Stimulated activated naive CD4-positive, alpha-beta T cell (primary cell): ENCODE measurements around the gene DNAAF5.
A peak's percentile ranks its signal among the peaks of the same experiment; 100 is the strongest.

Experiments used
- DNase-seq, 6 experiments: peaks; one replicate each; lab custom pipeline; 2025; lab: John Stamatoyannopoulos, UW

The DNAAF5 gene

DNA sequence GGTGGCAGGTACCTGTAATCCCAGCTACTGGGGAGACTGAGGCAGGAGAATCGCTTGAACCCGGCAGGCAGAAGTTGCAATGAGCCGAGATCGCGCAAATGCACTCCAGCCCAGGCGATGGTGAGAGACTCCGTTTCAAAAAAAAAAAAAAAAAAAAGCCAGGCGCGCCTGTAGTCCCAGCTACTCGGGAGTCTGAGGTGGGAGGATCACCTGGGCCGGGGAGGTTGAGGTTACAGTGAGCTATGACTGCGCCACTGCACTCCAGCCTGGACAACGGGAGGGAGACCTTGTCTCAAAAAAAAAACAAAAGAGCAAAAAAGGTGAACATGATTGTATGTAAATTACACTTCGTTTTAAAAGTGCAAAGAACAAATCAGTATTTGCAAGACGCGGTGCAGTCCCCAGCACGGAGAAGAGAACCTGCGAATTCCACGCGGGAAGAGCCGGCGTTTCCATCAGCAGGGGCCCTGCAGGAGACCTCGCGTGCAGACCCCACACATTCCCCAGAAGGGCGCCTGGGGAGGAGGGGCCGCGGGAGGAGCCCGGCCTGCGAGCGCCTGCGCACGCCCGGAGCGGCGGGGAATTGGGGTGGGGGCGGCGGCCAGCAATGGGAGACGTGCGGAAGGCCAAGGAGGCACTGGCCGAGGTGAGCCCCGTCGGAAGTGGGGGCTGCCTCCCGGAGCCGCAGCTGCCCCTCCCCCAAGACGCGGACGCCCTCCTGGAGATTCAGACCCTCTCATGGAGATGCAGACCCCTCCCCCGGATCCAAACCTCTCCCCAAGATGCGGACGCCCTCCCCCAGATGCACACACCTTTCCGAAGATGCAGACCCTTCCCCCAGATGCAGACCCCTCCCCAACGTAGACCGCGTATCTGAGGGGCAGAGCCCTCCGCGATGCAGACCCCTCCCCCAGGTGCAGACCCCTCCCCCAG, 89.1 kb downstream of the DNAAF5 start:
- peak in 4 of 6 experiments; percentile 26 to 57 (median 48) for DNase-seq

DNA sequence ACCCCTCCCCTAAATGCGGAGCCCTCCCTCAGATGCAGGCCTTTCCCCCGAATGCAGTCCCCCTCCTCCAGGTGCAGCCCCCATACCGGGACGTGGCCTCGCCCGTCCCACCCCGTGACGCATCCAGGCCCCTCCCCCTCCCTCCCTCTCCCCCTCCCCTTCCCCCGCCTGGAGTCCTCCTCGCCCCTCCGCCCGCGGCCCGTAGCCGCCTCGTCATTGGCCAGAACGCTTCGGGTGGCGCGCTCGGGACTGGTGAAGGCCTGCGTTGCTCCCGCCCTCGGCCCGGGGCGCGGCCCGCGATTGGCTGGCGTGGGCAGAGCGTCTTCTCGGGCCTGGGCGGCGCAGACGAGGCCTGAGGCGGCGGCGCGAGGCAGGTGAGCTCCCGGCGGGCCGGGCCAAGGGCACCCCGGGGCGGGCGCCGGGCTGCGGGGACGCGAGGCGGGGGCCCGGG, 89.8 kb downstream of the DNAAF5 start:
- peak; percentile 93 to 98 (median 96) for DNase-seq

DNA sequence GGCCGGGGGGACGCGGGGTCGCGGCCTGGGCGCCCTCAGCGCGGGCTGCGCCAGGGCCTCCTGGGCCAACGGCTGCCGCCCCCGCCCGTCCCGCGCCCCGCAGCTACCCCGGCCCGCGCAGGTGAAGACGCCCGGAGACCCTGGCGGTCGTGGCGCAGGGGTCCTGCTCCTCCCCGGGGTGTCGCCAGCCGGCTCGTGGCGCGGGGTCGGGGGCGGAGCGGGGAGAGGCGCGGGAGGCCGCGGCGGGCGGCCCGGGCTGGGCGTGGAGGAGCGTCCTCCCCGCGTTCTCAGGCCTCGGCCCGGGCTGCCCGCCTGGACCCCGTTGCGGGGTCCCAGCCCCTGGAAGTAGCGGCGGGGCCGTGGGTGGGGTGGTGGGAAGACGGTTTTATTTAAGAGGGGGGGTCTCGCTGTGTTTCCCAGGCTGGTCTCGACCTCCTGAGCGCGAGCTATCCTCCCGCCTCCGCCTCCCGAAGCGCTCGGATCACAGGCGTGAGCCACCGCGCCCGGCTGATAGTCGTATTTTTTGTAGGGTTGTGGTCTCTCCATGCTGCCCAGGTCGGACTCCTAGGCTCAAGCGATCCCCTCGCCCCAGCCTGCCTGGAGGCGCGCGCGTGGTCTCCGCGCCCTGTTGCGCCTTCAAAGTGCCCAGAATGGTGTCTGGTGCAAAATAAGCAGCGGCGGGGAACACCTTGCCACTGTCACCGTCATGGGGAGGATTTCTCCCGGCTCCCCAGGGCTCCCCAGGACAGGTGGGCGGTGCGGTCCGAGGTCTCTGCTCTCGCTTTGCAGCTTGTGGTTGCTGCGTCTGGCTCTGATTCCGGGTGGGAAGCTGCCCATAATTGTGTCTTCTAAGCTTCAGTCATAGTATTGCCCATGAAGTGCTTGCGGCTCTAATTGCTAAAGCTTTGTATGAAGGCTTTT, 90.5 kb downstream of the DNAAF5 start:
- DNase-seq, result peak in 3 of 6 experiments; percentile 19 to 62 (median 53)

DNA sequence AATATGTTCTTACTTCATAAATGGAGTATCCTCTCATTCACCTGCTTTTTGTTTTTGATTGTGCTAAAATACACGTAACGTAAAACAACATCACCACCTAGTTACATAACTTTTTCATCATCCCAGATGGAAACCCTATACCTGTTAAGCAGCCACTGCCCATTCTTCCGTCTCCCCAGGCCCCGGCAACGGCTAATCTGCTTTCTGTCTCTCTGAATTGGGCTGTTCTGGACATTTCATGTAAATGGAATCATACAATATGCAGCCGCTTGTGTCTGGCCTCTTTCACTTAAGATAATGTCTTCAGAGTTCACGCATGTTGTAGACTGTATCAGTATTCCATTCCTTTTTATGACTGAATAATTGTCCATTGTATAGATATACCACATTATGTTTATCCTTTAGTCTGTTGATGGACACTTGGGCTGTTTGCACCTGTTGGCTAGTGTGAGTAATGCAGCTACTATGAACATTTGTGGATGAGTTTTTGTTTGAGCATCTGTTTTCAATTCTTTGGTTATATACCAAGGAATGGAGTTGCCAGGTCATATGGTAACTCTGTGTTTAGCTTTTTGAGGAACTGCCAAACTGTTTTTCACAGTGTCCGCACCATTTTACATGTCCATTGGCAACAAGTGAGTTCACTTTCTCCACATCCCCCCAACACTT, 91.7 kb downstream of the DNAAF5 start:
- no peak for DNase-seq

DNA sequence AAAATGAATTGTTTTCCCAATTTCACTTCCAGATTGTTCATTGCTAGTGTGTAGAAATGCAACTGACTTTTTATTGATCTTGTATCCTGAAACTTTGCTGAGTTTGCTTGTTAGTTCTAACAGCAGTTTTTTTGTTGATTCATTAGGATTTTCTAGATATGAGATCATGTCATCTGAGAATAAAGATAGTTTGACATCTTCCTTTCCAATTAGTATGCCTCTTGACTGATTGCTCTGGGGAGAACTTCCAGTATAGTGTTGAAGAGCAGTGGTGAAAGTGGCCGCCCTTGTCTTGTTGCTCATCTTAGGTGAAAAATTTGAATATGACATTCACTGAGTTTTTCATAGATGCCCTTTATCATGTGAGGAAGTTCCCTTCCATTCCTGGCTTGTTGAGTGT, 93.8 kb downstream of the DNAAF5 start:
- DNase-seq, result no peak

DNA sequence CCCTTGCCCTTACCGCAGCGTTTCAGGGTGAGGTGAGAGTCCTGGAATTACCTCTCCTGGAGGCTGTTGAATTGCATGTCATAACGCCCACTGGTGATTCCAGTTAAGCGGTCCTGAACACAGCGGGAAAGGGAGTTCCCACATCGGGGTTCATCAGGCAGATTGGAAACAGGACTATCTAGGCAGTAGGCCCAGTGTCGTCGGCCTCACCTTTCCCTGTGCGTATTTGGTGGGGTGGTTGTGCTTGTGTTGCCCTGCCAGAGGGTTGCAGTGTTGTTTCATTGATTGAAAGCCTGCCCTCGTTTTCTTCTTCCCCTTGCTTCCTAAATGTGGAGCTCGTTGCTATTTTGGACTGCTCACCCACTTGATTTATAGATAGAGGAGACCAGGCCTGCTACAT, 95.2 kb downstream of the DNAAF5 start:
- DNase-seq, result no peak

DNA sequence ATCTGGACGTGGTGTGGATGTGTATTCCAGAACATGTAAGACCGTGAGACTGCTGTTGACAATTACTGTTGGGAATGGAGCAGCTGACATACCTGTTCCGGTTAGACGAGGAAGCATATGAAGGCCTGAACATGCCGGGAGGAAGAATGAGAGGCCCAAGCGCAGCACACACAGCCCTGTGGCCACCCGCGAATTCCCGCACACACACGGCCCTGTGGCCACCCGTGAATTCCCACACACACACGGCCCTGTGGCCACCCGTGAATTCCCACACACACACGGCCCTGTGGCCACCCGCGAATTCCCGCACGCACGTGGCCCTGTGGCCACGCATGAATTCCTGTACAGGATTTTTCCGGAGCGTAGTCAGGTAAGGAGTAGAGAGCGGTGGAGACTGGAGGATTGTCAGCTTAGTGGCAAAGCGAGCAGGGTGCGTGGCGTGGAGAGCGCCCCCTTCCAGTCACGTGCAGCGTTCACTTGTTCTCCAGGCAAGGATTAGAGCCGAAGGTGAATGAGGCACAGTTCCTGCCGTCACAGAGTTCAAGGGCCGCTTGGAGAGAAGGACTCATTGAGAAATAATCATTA, 96.3 kb downstream of the DNAAF5 start:
- no peak for DNase-seq

DNA sequence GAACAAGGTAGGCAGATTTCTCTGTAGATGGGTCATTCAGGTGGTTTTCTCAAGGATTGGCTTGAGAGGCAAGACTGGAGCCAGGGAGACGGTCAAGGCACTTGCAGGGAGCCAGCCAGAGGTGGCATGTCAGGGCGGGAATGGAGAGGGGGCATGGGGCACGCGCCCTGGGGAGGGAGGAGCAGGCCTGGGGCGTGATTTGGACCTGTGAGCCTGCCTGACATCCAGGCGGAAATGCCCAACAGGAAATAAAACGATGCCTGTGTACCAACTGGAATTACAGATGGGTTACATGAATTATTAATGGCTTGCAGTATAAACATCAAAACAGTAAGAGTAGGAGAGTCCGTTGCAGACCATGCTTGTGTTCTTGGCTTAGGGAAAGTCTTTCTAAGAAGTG, 97.2 kb downstream of the DNAAF5 start:
- no peak for DNase-seq

DNA sequence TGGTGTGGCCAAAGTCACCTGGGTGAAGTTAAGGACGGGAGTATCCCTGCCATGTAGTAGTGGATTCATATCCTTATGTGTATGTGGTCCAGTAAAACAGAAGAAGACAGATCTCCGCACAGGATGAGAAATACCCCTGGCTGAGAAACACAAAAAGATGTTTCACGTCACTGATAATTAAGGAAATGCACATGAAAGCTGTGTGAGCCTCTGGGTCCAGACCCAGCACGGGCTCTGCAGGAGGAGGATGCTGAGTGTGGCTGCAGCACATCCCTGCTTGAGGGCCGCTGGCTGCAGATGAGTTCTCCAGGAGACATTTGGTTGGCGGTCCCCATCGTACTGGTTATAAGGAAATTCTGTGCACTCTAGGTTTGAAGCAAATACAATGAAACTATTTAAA, 97.6 kb downstream of the DNAAF5 start:
- DNase-seq, result no peak

DNA sequence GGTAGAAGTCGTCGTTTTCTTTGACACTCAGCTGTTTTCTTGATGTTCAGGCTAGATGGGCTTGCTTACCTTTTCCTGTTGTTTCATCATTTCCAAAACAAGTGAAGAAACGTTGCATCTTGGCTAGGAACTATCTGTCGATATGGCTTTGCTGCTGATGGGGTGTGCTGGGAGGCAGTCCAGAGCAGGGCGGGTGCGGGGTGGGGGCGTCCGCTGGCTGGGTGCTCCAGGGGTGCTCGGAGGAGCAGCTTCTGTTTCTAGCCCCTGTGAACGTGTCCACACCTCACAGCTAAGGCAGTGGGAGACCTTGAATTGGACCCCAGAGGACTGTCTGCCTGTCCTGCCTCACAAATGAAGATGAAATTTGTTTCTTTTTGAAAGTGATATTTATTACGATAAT, 98.2 kb downstream of the DNAAF5 start:
- no peak for DNase-seq

DNA sequence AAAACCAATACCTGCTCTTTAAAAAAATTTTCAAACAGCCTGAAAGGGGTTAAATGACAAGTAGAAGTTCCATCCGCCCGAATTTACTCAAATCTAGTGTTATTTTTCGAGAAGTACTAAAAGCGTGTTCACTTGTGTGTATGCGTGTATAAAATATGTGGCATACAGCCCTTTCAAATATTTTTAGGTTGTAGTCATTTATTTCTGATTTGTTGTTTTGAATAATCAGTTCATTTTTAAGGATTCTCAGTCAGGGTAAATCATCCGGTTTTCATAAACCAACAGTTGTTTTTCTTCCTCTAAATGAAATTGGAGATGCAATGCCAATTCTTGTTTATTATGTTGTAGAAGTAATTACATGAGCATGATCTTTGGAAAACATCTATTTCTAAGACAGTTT, 98.9 kb downstream of the DNAAF5 start:
- DNase-seq, result no peak

DNA sequence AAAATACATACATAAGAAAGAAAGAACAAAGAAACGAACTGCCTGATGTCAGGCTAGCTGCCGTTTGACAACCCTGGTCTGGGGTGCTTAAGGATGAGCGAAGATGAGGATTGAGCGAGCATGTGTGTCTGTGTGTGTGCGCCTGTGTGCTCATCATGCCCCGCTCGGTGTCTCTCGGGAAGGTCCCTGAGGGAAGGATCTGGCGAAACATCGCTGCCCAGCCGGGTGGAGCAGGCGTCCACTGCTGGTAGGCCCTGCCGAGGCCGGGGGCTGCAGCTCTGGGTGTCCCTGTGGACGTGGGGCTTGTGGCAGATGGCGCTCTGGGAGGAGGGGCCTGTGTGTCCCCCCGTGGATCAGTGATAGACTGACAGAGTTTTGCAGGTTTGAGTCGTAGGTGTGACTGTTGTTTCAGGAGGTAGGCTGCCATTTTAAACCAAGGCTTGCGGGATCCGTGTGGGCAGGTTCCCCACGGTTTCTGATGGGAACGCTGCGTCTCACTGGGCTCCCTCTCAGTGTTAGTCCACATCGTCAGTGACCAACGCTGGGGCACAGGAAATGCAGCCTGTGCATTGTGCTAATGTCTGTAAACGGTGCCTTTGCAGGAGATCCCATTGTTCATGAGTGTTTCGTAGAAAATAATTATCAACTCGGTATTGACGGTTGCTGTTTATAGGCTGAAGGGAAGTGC, 99.9 kb downstream of the DNAAF5 start:
- no peak for DNase-seq

DNA sequence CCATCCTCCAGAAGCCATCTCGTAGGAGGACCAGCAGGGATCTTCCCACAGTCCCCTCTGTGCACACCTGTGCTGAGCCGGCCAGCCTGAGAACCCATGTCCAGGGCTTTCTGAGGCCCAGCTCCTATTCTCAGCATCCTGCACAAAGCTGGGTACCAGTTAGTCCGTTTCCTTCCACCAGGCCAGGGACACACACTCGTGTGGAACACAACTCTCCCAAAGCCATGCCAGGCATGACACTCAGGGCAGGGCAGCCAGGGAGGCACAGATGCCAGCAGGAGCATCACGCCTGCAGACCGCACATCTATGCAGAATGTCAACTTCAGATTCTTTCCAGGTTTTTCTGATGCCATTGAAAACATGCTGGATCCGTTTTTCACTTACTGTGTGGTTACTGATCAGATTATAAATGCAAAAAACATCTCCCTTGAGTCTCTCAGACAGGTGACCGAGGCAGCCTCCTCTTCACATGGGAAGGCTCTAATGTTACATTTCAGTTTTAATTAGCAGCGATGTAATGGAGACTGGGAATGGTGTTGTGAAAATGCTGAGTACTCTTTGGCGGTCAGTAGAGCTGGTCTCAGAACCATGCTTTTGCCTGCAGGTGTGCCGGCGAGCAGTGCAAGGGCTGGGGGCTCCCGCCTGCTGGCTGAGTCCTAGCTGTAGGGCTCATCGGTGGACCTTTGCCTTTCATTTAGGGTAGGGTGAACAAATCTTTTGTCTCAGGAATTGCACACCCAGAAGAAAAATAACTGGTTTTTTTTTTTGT, 102.5 kb downstream of the DNAAF5 start:
- DNase-seq, result no peak

DNA sequence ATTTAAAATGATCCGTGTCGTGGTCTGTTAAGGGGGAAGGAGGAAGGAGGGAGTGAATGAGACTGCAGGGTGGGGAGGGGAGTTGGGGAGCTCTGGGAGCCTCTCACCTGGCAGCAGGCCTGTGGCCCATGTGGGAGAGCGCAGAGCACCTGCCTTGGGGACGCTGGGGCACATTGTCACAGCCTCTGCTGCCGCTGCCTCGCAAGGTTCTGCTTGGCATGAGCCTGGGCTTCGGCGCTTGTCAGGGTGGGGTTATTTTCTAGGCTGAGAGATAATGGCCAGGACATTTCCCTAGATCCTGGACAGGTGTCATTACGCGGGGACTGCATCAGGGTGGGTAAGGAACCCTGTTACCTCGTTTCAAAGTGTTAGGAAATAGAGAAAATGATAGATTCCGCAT, 103.6 kb downstream of the DNAAF5 start:
- DNase-seq, result no peak

DNA sequence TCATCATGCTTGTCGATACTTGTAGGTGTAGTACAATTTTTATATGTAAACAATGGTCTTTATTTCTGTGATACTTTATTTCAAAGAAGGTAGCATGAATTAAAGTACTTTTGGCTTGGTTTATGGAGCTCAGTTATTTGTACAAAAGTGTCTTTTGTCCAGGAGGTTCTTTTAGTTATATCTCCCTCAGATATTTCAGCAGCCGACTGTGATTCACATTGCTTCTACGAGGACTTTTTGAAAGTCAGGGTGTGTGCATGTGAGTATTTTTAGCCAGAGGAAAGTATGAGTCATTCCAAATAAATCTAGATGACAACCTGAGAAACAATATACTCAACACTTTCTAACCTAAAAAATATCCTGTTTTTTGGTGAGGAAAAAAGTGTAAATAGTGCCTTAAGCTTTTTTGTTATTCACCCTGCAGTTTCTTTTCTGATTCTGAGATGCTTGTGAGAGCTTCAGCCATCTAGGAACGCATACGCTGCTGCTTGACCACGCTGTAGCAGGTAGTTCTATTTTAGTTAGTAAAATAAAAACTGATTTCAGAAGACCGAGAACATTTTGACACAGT, 105.2 kb downstream of the DNAAF5 start:
- DNase-seq, result peak in 2 of 6 experiments; percentile 16 to 17

DNA sequence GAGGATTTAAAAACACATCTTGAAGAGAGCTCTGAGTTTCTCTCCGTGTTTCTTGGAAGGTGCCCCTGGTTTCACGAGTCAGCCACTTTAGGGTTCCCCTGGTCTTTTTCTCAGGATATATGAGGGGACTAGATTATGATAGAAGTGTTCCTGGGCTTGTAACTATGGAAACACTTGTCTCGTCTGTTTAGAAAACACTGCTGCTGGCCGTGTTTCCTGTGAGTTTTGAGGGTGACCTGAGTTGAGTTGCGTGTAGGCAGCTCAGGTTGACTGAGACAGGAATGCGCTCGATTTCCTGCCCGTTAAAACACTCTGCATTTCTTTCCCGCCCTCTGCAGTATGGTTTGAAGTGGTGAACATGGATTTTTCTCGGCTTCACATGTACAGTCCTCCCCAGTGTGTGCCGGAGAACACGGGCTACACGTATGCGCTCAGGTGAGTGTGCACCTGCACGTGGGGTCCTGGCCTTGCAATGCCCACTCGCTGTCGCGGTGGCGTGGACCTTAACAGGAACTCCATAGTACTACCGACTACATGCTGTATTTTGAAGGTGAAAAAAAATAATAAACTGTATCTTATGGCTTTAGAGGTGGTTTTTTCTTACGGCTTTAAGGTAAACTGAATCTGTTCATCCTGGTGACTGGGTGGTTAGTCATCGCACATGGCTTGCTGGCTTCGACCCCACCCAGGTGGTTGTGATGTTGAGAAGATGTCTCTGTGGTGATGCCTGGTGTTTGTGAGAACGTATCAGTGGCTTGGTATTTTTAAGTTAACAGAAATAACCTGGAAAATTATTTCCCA, 105.9 kb downstream of the DNAAF5 start, which contains the start of gene SUN1:
Gene SUN1, plus strand, starts transcription at position 310 of the 801 bp plus-strand sequence. Its CDS starts 49 bp downstream, at position 359.
- peak; percentile 39 to 76 (median 55) for DNase-seq

DNA sequence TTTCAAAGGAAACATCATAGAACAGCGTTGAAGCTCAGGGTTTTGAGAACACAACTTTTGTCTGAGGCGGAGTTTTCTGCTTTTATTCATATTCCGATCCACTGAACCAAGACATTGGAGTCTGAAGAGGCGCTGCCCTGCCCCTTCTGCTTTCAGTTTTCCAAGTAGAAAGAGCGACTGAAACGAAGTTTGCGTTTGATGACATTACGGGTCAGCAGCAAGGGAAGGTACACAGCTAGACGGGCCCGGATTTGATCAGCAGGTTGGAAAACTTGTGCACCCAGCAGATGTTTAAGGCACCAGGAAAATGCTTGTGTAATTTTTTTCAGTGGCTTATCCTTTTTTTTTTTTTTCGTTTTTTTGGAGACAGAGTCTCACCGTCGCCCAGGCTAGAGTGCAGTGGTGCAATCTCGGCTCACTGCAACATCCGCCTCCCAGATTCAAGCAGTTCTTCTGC, 106.5 kb downstream of the DNAAF5 start:
- no peak for DNase-seq

DNA sequence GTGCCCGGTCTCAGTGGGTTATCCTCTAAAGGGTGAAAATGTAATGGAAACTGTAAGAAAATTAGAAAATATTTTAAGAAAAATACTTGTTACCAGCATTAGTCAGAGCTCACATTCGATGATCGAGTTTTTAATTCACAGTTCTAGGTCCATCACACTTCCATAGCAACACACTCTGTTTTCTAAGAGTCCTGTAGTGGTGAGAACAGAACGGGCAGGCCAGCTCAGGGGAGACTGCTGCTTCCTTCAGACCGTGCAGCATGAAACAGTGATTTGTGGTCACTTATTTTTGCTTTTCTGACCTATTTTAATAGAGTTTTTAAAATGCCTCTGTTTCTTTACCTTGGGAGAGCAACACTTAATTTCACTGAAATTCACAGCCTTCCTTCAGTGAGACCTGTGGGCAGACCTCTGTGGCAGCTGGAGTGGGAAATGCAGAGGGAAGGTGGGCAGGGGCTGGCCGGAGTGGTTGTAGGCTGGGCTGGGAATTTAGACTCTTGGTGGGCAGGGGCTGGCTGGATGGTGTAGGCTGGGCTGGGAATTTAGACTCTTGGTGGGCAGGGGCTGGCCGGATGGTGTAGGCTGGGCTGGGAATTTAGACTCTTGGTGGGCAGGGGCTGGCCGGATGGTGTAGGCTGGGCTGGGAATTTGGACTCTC, 107.2 kb downstream of the DNAAF5 start:
- DNase-seq, result no peak
